HepG2 (cell line): Measurements from ENCODE around the gene PPP2R1B. TPM values are rescaled to one million over a fixed set of nuclear protein-coding genes. Genes with fewer than 3 reads are reported as not detected.

Source experiments
- CBX5 ChIP-seq: sonication (generic); formaldehyde crosslinking; IDR thresholded peaks from 2 replicates; pipeline ENCODE4 v1.4.0; 2020; ENCODE audit warnings: missing genetic modification reagents, borderline replicate concordance
- ETV5 ChIP-seq: IDR thresholded peaks from 2 replicates; pipeline ENCODE4 v1.6.1; 2018; ENCODE audit warnings: missing biosample characterization, missing genetic modification reagents, inconsistent platforms, borderline replicate concordance
- HMG20B ChIP-seq: conservative IDR thresholded peaks from 2 replicates; pipeline ENCODE4 v1.6.1; 2016; ENCODE audit warnings: missing genetic modification reagents, missing compliant biosample characterization
- KDM3A ChIP-seq: IDR thresholded peaks from 2 replicates; pipeline ENCODE4 v1.6.1; 2018; ENCODE audit warnings: low read depth, missing compliant biosample characterization
- KDM5A ChIP-seq: fragments of 200-600 bp; sonication (generic); IDR thresholded peaks from 2 replicates; pipeline ENCODE4 v1.7.0; 2018; ENCODE audit warnings: antibody characterized with exemption, mild to moderate bottlenecking, low read length, borderline replicate concordance
- MAZ ChIP-seq, 2 experiments: sonication (generic) in 1 of 2; formaldehyde crosslinking in 1 of 2; IDR thresholded peaks; 2 replicates each; pipeline versions ENCODE4 v1.5.0 to v1.6.1; 2012 to 2020; ENCODE audit warnings: low read depth in 2 of 2, mild to moderate bottlenecking in 2 of 2, borderline replicate concordance in 1 of 2, improper control_type of control experiment in 1 of 2, low read length in 1 of 2, missing genetic modification reagents in 1 of 2, moderate library complexity in 1 of 2
- NR0B2 ChIP-seq: sonication (generic); formaldehyde crosslinking; IDR thresholded peaks from 2 replicates; pipeline ENCODE4 v1.4.0; 2020; ENCODE audit warnings: mild to moderate bottlenecking, missing genetic modification reagents
- NR2F1 ChIP-seq, 2 experiments: fragments of 450-650 bp in 1 of 2; formaldehyde crosslinking in 1 of 2; IDR thresholded peaks; 2 replicates each; pipeline versions ENCODE4 v1.5.0 to v1.6.1; 2016 to 2020; ENCODE audit warnings: mild to moderate bottlenecking in 1 of 2, missing compliant biosample characterization in 1 of 2, missing genetic modification reagents in 1 of 2, moderate library complexity in 1 of 2
- NR3C1 ChIP-seq: sonication (generic); formaldehyde crosslinking; IDR thresholded peaks from 2 replicates; pipeline ENCODE4 v1.4.0; 2020; ENCODE audit warnings: missing genetic modification reagents
- ZNF143 ChIP-seq: sonication (generic); formaldehyde crosslinking; IDR thresholded peaks from 2 replicates; pipeline ENCODE4 v1.4.0; 2020; ENCODE audit warnings: missing genetic modification reagents
- ZNF432 ChIP-seq: sonication (generic); formaldehyde crosslinking; IDR thresholded peaks from 2 replicates; pipeline ENCODE4 v1.5.0; 2020; ENCODE audit warnings: missing genetic modification reagents, mild to moderate bottlenecking, borderline replicate concordance
- ZNF570 ChIP-seq: sonication (generic); formaldehyde crosslinking; IDR thresholded peaks from 2 replicates; pipeline ENCODE4 v1.4.0; 2020; ENCODE audit warnings: mild to moderate bottlenecking, missing genetic modification reagents, borderline replicate concordance
- ZNF605 ChIP-seq: sonication (generic); formaldehyde crosslinking; IDR thresholded peaks from 2 replicates; pipeline ENCODE4 v1.8.0; 2022; ENCODE audit warnings: mild to moderate bottlenecking, missing genetic modification reagents
- ZNF720 ChIP-seq: sonication (generic); formaldehyde crosslinking; IDR thresholded peaks from 2 replicates; pipeline ENCODE4 v1.4.0; 2020; ENCODE audit warnings: missing genetic modification reagents
- ZNF766 ChIP-seq: sonication (generic); formaldehyde crosslinking; IDR thresholded peaks from 2 replicates; pipeline ENCODE4 v1.5.0; 2020; ENCODE audit warnings: missing genetic modification reagents, borderline replicate concordance
- ZNF781 ChIP-seq: sonication (generic); formaldehyde crosslinking; IDR thresholded peaks from 2 replicates; pipeline ENCODE4 v1.5.1; 2020; ENCODE audit warnings: borderline replicate concordance, mild to moderate bottlenecking, missing genetic modification reagents; ENCODE audit errors: not compliant biosample characterization
- polyA plus RNA-seq, 8 experiments: library from polyadenylated mRNA; depleted of rRNA in 3 of 8; stranded (reverse) in 7 of 8; unstranded in 1 of 8; fragments of >200 nt; fragmentation: Illumina TruSeq in 4 of 8; extraction: Trizol in 4 of 8; gene quantifications; 2 replicates each; pipeline versions ENCODE4 v1.2.1 to v1.2.3, GENCODE V29; 2011 to 2016; ENCODE audit warnings: low read depth in 4 of 8, missing spikeins in 1 of 8, mixed read lengths in 1 of 8; ENCODE audit not compliant: insufficient read depth in 1 of 8
- total RNA-seq, 5 experiments: library from RNA; depleted of rRNA; stranded (reverse); fragments of >200 nt; fragmentation: Illumina TruSeq; extraction: Trizol; gene quantifications; 2 replicates each; pipeline ENCODE4 v1.2.3, GENCODE V29; 2016; ENCODE audit warnings: low read depth in 1 of 5
- TF ChIP-seq, protein P1 (sequence below): sonication (generic); formaldehyde crosslinking; IDR thresholded peaks from 2 replicates; pipeline ENCODE4 v1.5.0; 2020; ENCODE audit warnings: missing genetic modification reagents
- TF ChIP-seq, protein P2 (sequence below): sonication (generic); formaldehyde crosslinking; IDR thresholded peaks from 2 replicates; pipeline ENCODE4 v1.8.0; 2022; ENCODE audit warnings: low read depth, missing genetic modification reagents
- TF ChIP-seq, protein P3 (sequence below): sonication (generic); formaldehyde crosslinking; IDR thresholded peaks from 2 replicates; pipeline ENCODE4 v1.5.1; 2020; ENCODE audit warnings: mild to moderate bottlenecking, missing genetic modification reagents, borderline replicate concordance

The PPP2R1B gene
- total and polyA plus RNA-seq, 2 of the 13 experiments (the other 11 are each of a cell fraction or from before 2014, with no cell fraction given): 22.1 to 56.8 TPM

DNA sequence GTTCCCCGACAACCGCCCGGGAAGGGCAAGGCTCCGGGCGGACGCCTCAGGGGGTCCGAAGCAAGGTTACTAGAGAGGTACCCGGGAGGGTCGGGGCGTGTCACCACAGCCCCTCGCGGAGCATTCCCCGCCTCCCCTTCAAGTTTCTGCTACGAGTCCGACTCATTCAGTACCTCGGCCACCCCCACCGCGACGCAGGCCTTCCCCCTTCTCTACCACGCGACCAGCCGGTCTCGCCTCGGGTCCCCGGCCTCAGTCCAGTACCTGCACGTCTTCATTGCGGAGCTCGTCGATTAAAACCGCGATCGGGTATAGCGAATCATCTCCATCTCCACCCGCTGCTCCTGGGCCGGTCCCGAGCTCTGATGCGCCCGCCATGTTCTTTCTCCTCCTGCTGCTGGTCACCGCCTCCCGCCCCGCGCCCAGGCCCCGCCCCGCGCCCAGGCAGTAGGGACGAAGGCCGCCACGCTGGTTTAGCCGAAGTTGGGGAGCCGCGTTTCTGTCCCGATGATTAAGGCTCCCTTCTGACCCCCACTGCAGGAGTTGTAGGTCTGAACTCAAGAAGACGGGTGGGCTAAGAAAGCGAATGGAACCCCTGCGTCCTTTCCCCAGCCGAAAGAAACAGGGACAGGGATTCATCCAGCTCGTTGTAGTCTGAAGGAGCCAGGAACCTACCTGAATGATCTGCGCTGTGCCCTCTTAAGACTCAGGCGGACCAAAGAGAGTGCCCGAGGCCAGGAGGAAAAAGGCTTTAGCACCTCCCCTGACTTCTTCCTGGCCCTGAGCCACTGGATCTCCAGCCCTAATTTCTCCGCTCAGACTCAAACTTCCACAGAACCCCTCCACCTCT is at the start of gene PPP2R1B (continued):
- TF ChIP-seq KDM3A (CRISPR knock-in tag) (0 out of 2 replicates have a peak, but pooled peaks have one; percentile 15), ETV5 (CRISPR knock-in tag) (no peak), NR3C1 (CRISPR knock-in tag) (no peak), ZNF766 (CRISPR knock-in tag) (peak; percentile 77; the same call in 1 of the 2 replicates), CBX5 (CRISPR knock-in tag) (no peak), ZNF570 (no peak), KDM5A (peak; percentile 42; the same call in 1 of the 2 replicates), ZNF605 (CRISPR knock-in tag) (no peak), ZNF143 (CRISPR knock-in tag) (no peak), ZNF720 (CRISPR knock-in tag) (no peak), ZNF432 (CRISPR knock-in tag) (no peak), NR2F1 (CRISPR knock-in tag; IDR thresholded peaks at IDR 0.05) (no peak), NR0B2 (CRISPR knock-in tag) (no peak), HMG20B (CRISPR knock-in tag) (no peak), ZNF781 (CRISPR knock-in tag) (no peak), MAZ (IDR thresholded peaks at IDR 0.05; ENCODE audit: borderline replicate concordance, low read depth, low read length) (no peak), MAZ (CRISPR knock-in tag; IDR thresholded peaks at IDR 0.05; ENCODE audit: low read depth) (peak; percentile 58; the same call in 1 of the 2 replicates)
- TF ChIP-seq, protein P1, sequence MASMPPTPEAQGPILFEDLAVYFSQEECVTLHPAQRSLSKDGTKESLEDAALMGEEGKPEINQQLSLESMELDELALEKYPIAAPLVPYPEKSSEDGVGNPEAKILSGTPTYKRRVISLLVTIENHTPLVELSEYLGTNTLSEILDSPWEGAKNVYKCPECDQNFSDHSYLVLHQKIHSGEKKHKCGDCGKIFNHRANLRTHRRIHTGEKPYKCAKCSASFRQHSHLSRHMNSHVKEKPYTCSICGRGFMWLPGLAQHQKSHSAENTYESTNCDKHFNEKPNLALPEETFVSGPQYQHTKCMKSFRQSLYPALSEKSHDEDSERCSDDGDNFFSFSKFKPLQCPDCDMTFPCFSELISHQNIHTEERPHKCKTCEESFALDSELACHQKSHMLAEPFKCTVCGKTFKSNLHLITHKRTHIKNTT (CRISPR knock-in tag): no peak
- TF ChIP-seq, protein P2, sequence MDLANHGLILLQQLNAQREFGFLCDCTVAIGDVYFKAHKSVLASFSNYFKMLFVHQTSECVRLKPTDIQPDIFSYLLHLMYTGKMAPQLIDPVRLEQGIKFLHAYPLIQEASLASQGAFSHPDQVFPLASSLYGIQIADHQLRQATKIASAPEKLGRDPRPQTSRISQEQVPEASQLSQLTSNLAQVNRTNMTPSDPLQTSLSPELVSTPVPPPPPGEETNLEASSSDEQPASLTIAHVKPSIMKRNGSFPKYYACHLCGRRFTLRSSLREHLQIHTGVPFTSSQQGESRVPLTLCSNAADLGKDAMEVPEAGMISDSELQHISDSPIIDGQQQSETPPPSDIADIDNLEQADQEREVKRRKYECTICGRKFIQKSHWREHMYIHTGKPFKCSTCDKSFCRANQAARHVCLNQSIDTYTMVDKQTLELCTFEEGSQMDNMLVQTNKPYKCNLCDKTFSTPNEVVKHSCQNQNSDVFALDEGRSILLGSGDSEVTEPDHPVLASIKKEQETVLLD (CRISPR knock-in tag): no peak
- TF ChIP-seq, protein P3, sequence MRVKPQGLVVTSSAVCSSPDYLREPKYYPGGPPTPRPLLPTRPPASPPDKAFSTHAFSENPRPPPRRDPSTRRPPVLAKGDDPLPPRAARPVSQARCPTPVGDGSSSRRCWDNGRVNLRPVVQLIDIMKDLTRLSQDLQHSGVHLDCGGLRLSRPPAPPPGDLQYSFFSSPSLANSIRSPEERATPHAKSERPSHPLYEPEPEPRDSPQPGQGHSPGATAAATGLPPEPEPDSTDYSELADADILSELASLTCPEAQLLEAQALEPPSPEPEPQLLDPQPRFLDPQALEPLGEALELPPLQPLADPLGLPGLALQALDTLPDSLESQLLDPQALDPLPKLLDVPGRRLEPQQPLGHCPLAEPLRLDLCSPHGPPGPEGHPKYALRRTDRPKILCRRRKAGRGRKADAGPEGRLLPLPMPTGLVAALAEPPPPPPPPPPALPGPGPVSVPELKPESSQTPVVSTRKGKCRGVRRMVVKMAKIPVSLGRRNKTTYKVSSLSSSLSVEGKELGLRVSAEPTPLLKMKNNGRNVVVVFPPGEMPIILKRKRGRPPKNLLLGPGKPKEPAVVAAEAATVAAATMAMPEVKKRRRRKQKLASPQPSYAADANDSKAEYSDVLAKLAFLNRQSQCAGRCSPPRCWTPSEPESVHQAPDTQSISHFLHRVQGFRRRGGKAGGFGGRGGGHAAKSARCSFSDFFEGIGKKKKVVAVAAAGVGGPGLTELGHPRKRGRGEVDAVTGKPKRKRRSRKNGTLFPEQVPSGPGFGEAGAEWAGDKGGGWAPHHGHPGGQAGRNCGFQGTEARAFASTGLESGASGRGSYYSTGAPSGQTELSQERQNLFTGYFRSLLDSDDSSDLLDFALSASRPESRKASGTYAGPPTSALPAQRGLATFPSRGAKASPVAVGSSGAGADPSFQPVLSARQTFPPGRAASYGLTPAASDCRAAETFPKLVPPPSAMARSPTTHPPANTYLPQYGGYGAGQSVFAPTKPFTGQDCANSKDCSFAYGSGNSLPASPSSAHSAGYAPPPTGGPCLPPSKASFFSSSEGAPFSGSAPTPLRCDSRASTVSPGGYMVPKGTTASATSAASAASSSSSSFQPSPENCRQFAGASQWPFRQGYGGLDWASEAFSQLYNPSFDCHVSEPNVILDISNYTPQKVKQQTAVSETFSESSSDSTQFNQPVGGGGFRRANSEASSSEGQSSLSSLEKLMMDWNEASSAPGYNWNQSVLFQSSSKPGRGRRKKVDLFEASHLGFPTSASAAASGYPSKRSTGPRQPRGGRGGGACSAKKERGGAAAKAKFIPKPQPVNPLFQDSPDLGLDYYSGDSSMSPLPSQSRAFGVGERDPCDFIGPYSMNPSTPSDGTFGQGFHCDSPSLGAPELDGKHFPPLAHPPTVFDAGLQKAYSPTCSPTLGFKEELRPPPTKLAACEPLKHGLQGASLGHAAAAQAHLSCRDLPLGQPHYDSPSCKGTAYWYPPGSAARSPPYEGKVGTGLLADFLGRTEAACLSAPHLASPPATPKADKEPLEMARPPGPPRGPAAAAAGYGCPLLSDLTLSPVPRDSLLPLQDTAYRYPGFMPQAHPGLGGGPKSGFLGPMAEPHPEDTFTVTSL (CRISPR knock-in tag): no peak
